GM18526 (cell line): ENCODE results near the gene HHEX.

Experiments used
- POLR2A ChIP-seq: IDR thresholded peaks from 3 replicates; pipeline ENCODE4 v1.6.1; 2011; ENCODE audit not compliant: insufficient read length; ENCODE audit errors: extremely low read depth

HHEX gene

GRCh38 chr10:92690915-92691590 is 1.3 kb downstream of the HHEX start:
- TF ChIP-seq POLR2A, result no peak

GRCh38 chr10:92691591-92692079 is 1.9 kb downstream of the HHEX start:
- TF ChIP-seq POLR2A, result no peak

- no peak for TF ChIP-seq POLR2A
Observed at GRCh38 chr10:92692080-92692671, 2.4 kb downstream of the HHEX start.

- TF ChIP-seq POLR2A, result no peak
Observed at GRCh38 chr10:92692697-92693533, 3.2 kb downstream of the HHEX start.

GRCh38 chr10:92693534-92693893 is 3.8 kb downstream of the HHEX start:
- TF ChIP-seq POLR2A, result no peak

- no peak for TF ChIP-seq POLR2A
Observed at GRCh38 chr10:92695679-92696605, 6.2 kb downstream of the HHEX start.

GRCh38 chr10:92696606-92697383 is 7.0 kb downstream of the HHEX start:
- TF ChIP-seq POLR2A, result no peak

- no peak for TF ChIP-seq POLR2A
Observed at GRCh38 chr10:92697663-92698511, 8.1 kb downstream of the HHEX start.

GRCh38 chr10:92699193-92699517 is 9.4 kb downstream of the HHEX start:
- no peak for TF ChIP-seq POLR2A

- no peak for TF ChIP-seq POLR2A
Observed at GRCh38 chr10:92699518-92700381, 10.0 kb downstream of the HHEX start.

- no peak for TF ChIP-seq POLR2A
Observed at GRCh38 chr10:92702301-92702916, 12.7 kb downstream of the HHEX start.
